Prostate gland (tissue), 2 donors: ENCODE data around the gene SGK2. TPM values are rescaled to one million over a fixed set of nuclear protein-coding genes. Genes with fewer than 3 reads are reported as not detected.

Experiments used
- DNase-seq: peaks from one replicate; pipeline ENCODE4 v3.0.0-alpha.2; 2019; ENCODE audit warnings: low spot score
- H3K27ac ChIP-seq, 2 donors: fragments of 200-600 bp; sonication (generic); 2 replicates each; pipeline ENCODE4 v1.5.1; 2017 to 2019
- H3K27me3 ChIP-seq: fragments of 200-600 bp; sonication (generic); replicated peaks from 2 replicates; pipeline ENCODE4 v1.5.1; 2019; ENCODE audit not compliant: insufficient read depth
- H3K36me3 ChIP-seq, 2 donors: fragments of 200-600 bp; sonication (generic); 1 replicate in 1 of 2; 2 replicates in 1 of 2; pipeline versions ENCODE4 v1.5.1 to v1.8.1; 2017 to 2019
- H3K4me1 ChIP-seq: fragments of 200-600 bp; sonication (generic); replicated peaks from 2 replicates; pipeline ENCODE4 v1.5.1; 2019
- H3K4me3 ChIP-seq, 2 donors: fragments of 200-600 bp; sonication (generic); 2 replicates each; pipeline ENCODE4 v1.5.1; 2017 to 2019
- H3K9me3 ChIP-seq: fragments of 200-600 bp; sonication (generic); 2 replicates; pipeline ENCODE4 v1.5.1; 2017
- CTCF ChIP-seq, 4 experiments: fragments of 200-600 bp in 2 of 4; fragments of 450-650 bp in 2 of 4; sonication (generic) in 2 of 4; IDR thresholded peaks; 1 replicate in 3 of 4; 2 replicates in 1 of 4; pipeline ENCODE4 v1.5.1; 2016 to 2019; ENCODE audit warnings: antibody characterized with exemption in 4 of 4, mild to moderate bottlenecking in 2 of 4, moderate library complexity in 2 of 4
- POLR2A ChIP-seq: fragments of 450-650 bp; IDR thresholded peaks from one replicate; pipeline ENCODE4 v1.6.1; 2016; ENCODE audit warnings: antibody characterized with exemption, mild to moderate bottlenecking
- POLR2AphosphoS5 ChIP-seq: sonication (generic); formaldehyde crosslinking; IDR thresholded peaks from one replicate; pipeline ENCODE4 v1.6.1; 2017; ENCODE audit warnings: antibody characterized with exemption
- WGBS: methylation state at CpG from one replicate; pipeline ENCODE4 v1.1.5; 2018; 5-methylcytosine and 5-hydroxymethylcytosine counted together
- intact Hi-C: fragments of 100-400 bp; cut with DNase I; formaldehyde crosslinking; loops from one replicate; pipeline ENCODE4 v1.14.2; 2022
- total RNA-seq, 2 donors: library from RNA; depleted of rRNA; stranded (reverse); fragments of >200 nt; gene quantifications; one replicate each; pipeline ENCODE4 v1.1.0, GENCODE V29; 2016

The SGK2 gene
- total RNA-seq, 2 donors from 2014 or later = 0.68 to 4.5 TPM

- intact Hi-C loops = no loop called here
- H3K9me3 ChIP-seq = no peaks in the 10 kb centered on the region
- H3K4me1 ChIP-seq = no peaks in the 10 kb centered on the region
- WGBS = 84% methylated on average over 8 of the region's 8 CpGs
- no peak overlapping the region for H3K27ac ChIP-seq
- DNase-seq = no peak
- H3K27me3 ChIP-seq = no peaks in the 10 kb centered on the region
- H3K4me3 ChIP-seq = no peak overlapping the region
- TF ChIP-seq POLR2A (no peak), CTCF (IDR thresholded peaks at IDR 0.05) (no peak), POLR2AphosphoS5 (no peak)
- no peaks in the 10 kb centered on the region for H3K36me3 ChIP-seq
Observed at GRCh38 chr20:43528258-43528875, 30.5 kb upstream of the SGK2 start.

GRCh38 chr20:43529051-43529450, 29.8 kb upstream of the SGK2 start:
- TF ChIP-seq POLR2AphosphoS5 (no peak), CTCF (IDR thresholded peaks at IDR 0.05) (no peak), POLR2A (no peak)
- no peaks in the 10 kb centered on the region for H3K4me1 ChIP-seq
- H3K36me3 ChIP-seq = no peaks in the 10 kb centered on the region
- no peak overlapping the region for H3K4me3 ChIP-seq
- no peak for DNase-seq
- H3K9me3 ChIP-seq = no peaks in the 10 kb centered on the region
- H3K27ac ChIP-seq = no peak overlapping the region
- 90% methylated on average over 5 of the region's 5 CpGs for WGBS
- intact Hi-C loops = no loop called here
- no peaks in the 10 kb centered on the region for H3K27me3 ChIP-seq

GRCh38 chr20:43529457-43530153, 29.2 kb upstream of the SGK2 start:
- no peaks in the 10 kb centered on the region for H3K36me3 ChIP-seq
- H3K9me3 ChIP-seq = no peaks in the 10 kb centered on the region
- no peak for DNase-seq
- H3K27me3 ChIP-seq = no peaks in the 10 kb centered on the region
- WGBS = 86% methylated on average over 3 of the region's 3 CpGs
- TF ChIP-seq CTCF (IDR thresholded peaks at IDR 0.05) (no peak), POLR2AphosphoS5 (no peak), POLR2A (no peak)
- H3K4me3 ChIP-seq = no peak overlapping the region
- no peak overlapping the region for H3K27ac ChIP-seq
- no peaks in the 10 kb centered on the region for H3K4me1 ChIP-seq
- intact Hi-C loops = no loop called here

- H3K27ac ChIP-seq = no peak overlapping the region
- 80% methylated on average over 14 of the region's 14 CpGs for WGBS
- no peaks in the 10 kb centered on the region for H3K9me3 ChIP-seq
- no peaks in the 10 kb centered on the region for H3K36me3 ChIP-seq
- intact Hi-C loops = no loop called here
- H3K4me3 ChIP-seq = no peak overlapping the region
- no peak for DNase-seq
- TF ChIP-seq POLR2AphosphoS5 (no peak), CTCF (IDR thresholded peaks at IDR 0.05) (no peak), POLR2A (no peak)
- no peaks in the 10 kb centered on the region for H3K27me3 ChIP-seq
- no peaks in the 10 kb centered on the region for H3K4me1 ChIP-seq
Observed at GRCh38 chr20:43530321-43531090, 28.3 kb upstream of the SGK2 start.
